H9 (cell line): ENCODE measurements around the gene TBP. TPM values are rescaled to one million over a fixed set of nuclear protein-coding genes. Genes with fewer than 3 reads are reported as not detected.

Experiments used
- DNase-seq: peaks from one replicate; pipeline ENCODE4 v3.0.0-alpha.2; 2017
- H2AFZ ChIP-seq: one replicate; pipeline ENCODE4 v1.6.1; 2013; ENCODE audit warnings: mild to moderate bottlenecking, low read length, control low read depth, moderate library complexity
- H2AK5ac ChIP-seq: 2 replicates; pipeline ENCODE4 v1.6.1; 2013; ENCODE audit warnings: low read length, control low read depth, mixed read lengths; ENCODE audit not compliant: insufficient read length
- H2BK120ac ChIP-seq: one replicate; pipeline ENCODE4 v1.6.1; 2013; ENCODE audit warnings: low read depth, mild to moderate bottlenecking, low read length, control low read depth, inconsistent platforms; ENCODE audit not compliant: poor library complexity, severe bottlenecking
- H2BK12ac ChIP-seq: 2 replicates; pipeline ENCODE4 v1.6.1; 2013; ENCODE audit warnings: low read length, control low read depth, mixed read lengths, low read depth; ENCODE audit not compliant: insufficient read length
- H2BK15ac ChIP-seq: 2 replicates; pipeline ENCODE4 v1.6.1; 2013; ENCODE audit warnings: low read depth, low read length, control low read depth
- H2BK20ac ChIP-seq: one replicate; pipeline ENCODE4 v1.6.1; 2013; ENCODE audit warnings: low read depth, mild to moderate bottlenecking, low read length, control low read depth, inconsistent platforms; ENCODE audit not compliant: poor library complexity, severe bottlenecking
- H2BK5ac ChIP-seq: 2 replicates; pipeline ENCODE4 v1.6.1; 2013; ENCODE audit warnings: low read length, control low read depth, mixed read lengths; ENCODE audit not compliant: insufficient read length
- H3K14ac ChIP-seq: 2 replicates; pipeline ENCODE4 v1.6.1; 2013; ENCODE audit warnings: low read length, control low read depth; ENCODE audit not compliant: insufficient read depth
- H3K18ac ChIP-seq: 2 replicates; pipeline ENCODE4 v1.6.1; 2013; ENCODE audit warnings: low read depth, mild to moderate bottlenecking, mixed read lengths, low read length, control low read depth; ENCODE audit not compliant: insufficient read length
- H3K23ac ChIP-seq: 2 replicates; pipeline ENCODE4 v1.6.1; 2013; ENCODE audit warnings: low read length, control low read depth, mixed read lengths, low read depth; ENCODE audit not compliant: insufficient read length
- H3K23me2 ChIP-seq: 2 replicates; pipeline ENCODE4 v1.6.1; 2013; ENCODE audit warnings: low read depth, mild to moderate bottlenecking, mixed read lengths, low read length, control low read depth; ENCODE audit not compliant: insufficient read length, poor library complexity, severe bottlenecking
- H3K27ac ChIP-seq: 2 replicates; pipeline ENCODE4 v1.5.1; 2013; ENCODE audit warnings: low read length, control low read depth, mixed read lengths, low read depth; ENCODE audit not compliant: insufficient read length
- H3K27me3 ChIP-seq: 2 replicates; pipeline ENCODE4 v1.6.1; 2013; ENCODE audit warnings: low read length, control low read depth, inconsistent platforms; ENCODE audit not compliant: insufficient read depth
- H3K4ac ChIP-seq: 2 replicates; pipeline ENCODE4 v1.6.1; 2013; ENCODE audit warnings: low read depth, mild to moderate bottlenecking, control low read depth, inconsistent platforms, low read length, moderate library complexity
- H3K4me1 ChIP-seq: 2 replicates; pipeline ENCODE4 v1.6.1; 2013; ENCODE audit warnings: low read length, control low read depth, inconsistent platforms; ENCODE audit not compliant: insufficient read depth
- H3K4me2 ChIP-seq: 2 replicates; pipeline ENCODE4 v1.6.1; 2013; ENCODE audit warnings: low read length, control low read depth, mixed read lengths; ENCODE audit not compliant: insufficient read length, insufficient read depth
- H3K56ac ChIP-seq: 2 replicates; pipeline ENCODE4 v1.6.1; 2013; ENCODE audit warnings: low read depth, mild to moderate bottlenecking, mixed read lengths, low read length, control low read depth; ENCODE audit not compliant: insufficient read length
- H3K79me1 ChIP-seq: 2 replicates; pipeline ENCODE4 v1.6.1; 2013; ENCODE audit warnings: low read depth, mild to moderate bottlenecking, moderate library complexity, low read length, control low read depth, inconsistent platforms; ENCODE audit not compliant: insufficient read depth, poor library complexity, severe bottlenecking
- H3K79me2 ChIP-seq: 2 replicates; pipeline ENCODE4 v1.6.1; 2013; ENCODE audit warnings: low read length, control low read depth, inconsistent platforms; ENCODE audit not compliant: insufficient read depth
- H3K9ac ChIP-seq: 2 replicates; pipeline ENCODE4 v1.6.1; 2013; ENCODE audit warnings: low read length, control low read depth, mixed read lengths; ENCODE audit not compliant: insufficient read length; ENCODE audit errors: extremely low read depth
- H3K9me3 ChIP-seq: one replicate; pipeline ENCODE4 v1.6.1; 2013; ENCODE audit warnings: low read depth, low read length, inconsistent platforms; ENCODE audit not compliant: control insufficient read depth
- H3T11ph ChIP-seq: one replicate; pipeline ENCODE4 v1.6.1; 2013; ENCODE audit warnings: mild to moderate bottlenecking, low read length, control low read depth, inconsistent platforms
- H4K20me1 ChIP-seq: one replicate; pipeline ENCODE4 v1.6.1; 2013; ENCODE audit not compliant: control insufficient read depth, insufficient read length, insufficient read depth
- H4K5ac ChIP-seq: 2 replicates; pipeline ENCODE4 v1.6.1; 2013; ENCODE audit warnings: low read depth, mild to moderate bottlenecking, mixed read lengths, low read length, control low read depth; ENCODE audit not compliant: insufficient read length
- H4K8ac ChIP-seq: replicated peaks from 2 replicates; pipeline ENCODE4 v1.6.1; 2013; ENCODE audit warnings: low read length, control low read depth, mixed read lengths, low read depth; ENCODE audit not compliant: insufficient read length
- H4K91ac ChIP-seq: 2 replicates; pipeline ENCODE4 v1.6.1; 2013; ENCODE audit warnings: low read depth, mild to moderate bottlenecking, moderate library complexity, mixed read lengths, low read length, control low read depth; ENCODE audit not compliant: insufficient read length
- H3K27ac Mint-ChIP-seq, 3 experiments: 2 replicates in 2 of 3; 3 replicates in 1 of 3; pipeline ENCODE4 v1.8.0; 2020 to 2021; ENCODE audit warnings: mixed read lengths in 3 of 3, mild to moderate bottlenecking in 1 of 3, moderate library complexity in 1 of 3
- H3K27me3 Mint-ChIP-seq: 2 replicates; pipeline ENCODE4 v1.8.0; 2021; ENCODE audit warnings: low read depth, mild to moderate bottlenecking, moderate library complexity, mixed read lengths
- H3K36me3 Mint-ChIP-seq, 3 experiments: 2 replicates in 2 of 3; 3 replicates in 1 of 3; pipeline ENCODE4 v1.8.0; 2020 to 2021; ENCODE audit warnings: low read depth in 3 of 3, mixed read lengths in 3 of 3; ENCODE audit not compliant: insufficient read depth in 1 of 3
- H3K4me1 Mint-ChIP-seq, 2 experiments: 2 replicates each; pipeline ENCODE4 v1.8.0; 2020; ENCODE audit warnings: mixed read lengths in 2 of 2
- H3K4me3 Mint-ChIP-seq, 2 experiments: 2 replicates in 1 of 2; 3 replicates in 1 of 2; pipeline ENCODE4 v1.8.0; 2020 to 2021; ENCODE audit warnings: mild to moderate bottlenecking in 2 of 2, mixed read lengths in 2 of 2, moderate library complexity in 1 of 2
- H3K9me3 Mint-ChIP-seq, 2 experiments: 2 replicates in 1 of 2; 3 replicates in 1 of 2; pipeline ENCODE4 v1.8.0; 2020; ENCODE audit warnings: mild to moderate bottlenecking in 2 of 2, mixed read lengths in 2 of 2, moderate library complexity in 1 of 2
- CTCF ChIP-seq: fragments of 200-600 bp; sonication (generic); conservative IDR thresholded peaks from 3 replicates; pipeline ENCODE4 v1.8.0; 2021; ENCODE audit warnings: antibody characterized with exemption, mild to moderate bottlenecking
- WGBS: extraction: QIAGEN DNeasy Blood & Tissue Kit; methylation state at CpG from one replicate; pipeline ENCODE4 v1.1.7; 2013; ENCODE audit warnings: missing lambda C conversion rate, low lambda C conversion rate, mixed read lengths; ENCODE audit not compliant: insufficient read length; ENCODE audit errors: extremely low coverage; 5-methylcytosine and 5-hydroxymethylcytosine counted together
- total RNA-seq: library from RNA; stranded (reverse); gene quantifications from 2 replicates; pipeline ENCODE4 v1.2.1, GENCODE V29; 2021

The TBP gene
- total RNA-seq, 1 experiment from 2014 or later, result 22.6 TPM

DNA sequence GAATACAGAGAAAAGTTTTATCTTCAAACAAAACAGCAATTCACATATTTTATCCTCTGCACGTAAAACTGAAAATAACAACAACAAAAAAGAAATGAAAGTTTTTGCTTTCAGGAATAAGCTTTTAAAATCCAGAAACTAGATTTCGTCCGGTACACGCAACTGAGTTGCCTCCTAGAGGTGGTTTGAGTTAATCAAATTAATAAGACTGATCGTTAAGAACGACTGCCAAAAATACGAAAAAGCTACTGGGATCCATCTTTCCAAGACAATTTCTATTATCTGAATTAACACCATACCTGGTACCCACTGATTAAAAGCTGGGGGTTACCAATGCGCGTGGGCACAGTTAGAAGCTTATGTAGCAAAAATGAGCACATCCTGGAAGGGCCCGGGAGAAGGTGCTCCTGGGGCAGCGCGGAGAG lies 29.6 kb downstream of the TBP start:
- H2BK12ac ChIP-seq, result no peak overlapping the region
- no peak for DNase-seq
- H3K9me3 Mint-ChIP-seq, result no peaks in the 10 kb centered on the region; a peak in 1 of 5 replicates
- H2BK15ac ChIP-seq, result no peak overlapping the region
- no peaks in the 10 kb centered on the region for H3K9me3 ChIP-seq
- H3K4me3 Mint-ChIP-seq, result peak overlapping the region; percentile 96 to 97
- H3K56ac ChIP-seq, result no peak overlapping the region
- no peak overlapping the region for H2AK5ac ChIP-seq
- no peak overlapping the region for H4K91ac ChIP-seq
- H3K27me3 ChIP-seq, result no peaks in the 10 kb centered on the region
- no peak overlapping the region for H3K18ac ChIP-seq
- no peak overlapping the region for H3T11ph ChIP-seq
- peak overlapping the region in 2 of 3 experiments; percentile 92 to 96; a peak in 6 of 7 replicates for H3K27ac Mint-ChIP-seq
- peaks cover 19 to 25% of the 10 kb centered on the region in 2 experiments for H3K4me1 Mint-ChIP-seq
- no peak overlapping the region for H3K23ac ChIP-seq
- peaks cover 7% of the 10 kb centered on the region; the same call in 1 of the 2 replicates for H3K79me2 ChIP-seq
- peak; percentile 23; the same call in 2 of the 3 replicates for TF ChIP-seq CTCF
- H3K27me3 Mint-ChIP-seq, result no peaks in the 10 kb centered on the region; the same call in 1 of the 2 replicates
- H3K4me1 ChIP-seq, result peaks cover 5% of the 10 kb centered on the region; the same call in 1 of the 2 replicates
- H3K4ac ChIP-seq, result no peak overlapping the region
- H2AFZ ChIP-seq, result no peak overlapping the region
- H2BK120ac ChIP-seq, result no peak overlapping the region
- H4K8ac ChIP-seq, result no peak overlapping the region
- peak overlapping the region; percentile 87 for H3K4me2 ChIP-seq
- peaks cover 8% of the 10 kb centered on the region for H3K23me2 ChIP-seq
- no CpG with 5 or more reads among the region's 12 CpGs for WGBS
- H4K5ac ChIP-seq, result no peak overlapping the region
- H3K79me1 ChIP-seq, result peaks cover 3% of the 10 kb centered on the region
- peaks cover 20 to 46% (median 25%) of the 10 kb centered on the region in 3 experiments; a peak in 6 of 7 replicates for H3K36me3 Mint-ChIP-seq
- no peak overlapping the region for H2BK5ac ChIP-seq
- peak overlapping the region; percentile 81 for H3K14ac ChIP-seq
- no peak overlapping the region for H3K27ac ChIP-seq
- no peak overlapping the region for H2BK20ac ChIP-seq
- peak overlapping the region; percentile 78 for H3K9ac ChIP-seq
- H4K20me1 ChIP-seq, result peaks cover 4% of the 10 kb centered on the region
